Measurements from ENCODE around the gene PLXND1.
A peak's percentile ranks its signal among the peaks of the same experiment; 100 is the strongest.

The PLXND1 gene

GRCh38 chr3:129602309-129602708 is 4.2 kb downstream of the PLXND1 start:
- no peak for DNase-seq (ENCODE audit: low spot score)

DNA sequence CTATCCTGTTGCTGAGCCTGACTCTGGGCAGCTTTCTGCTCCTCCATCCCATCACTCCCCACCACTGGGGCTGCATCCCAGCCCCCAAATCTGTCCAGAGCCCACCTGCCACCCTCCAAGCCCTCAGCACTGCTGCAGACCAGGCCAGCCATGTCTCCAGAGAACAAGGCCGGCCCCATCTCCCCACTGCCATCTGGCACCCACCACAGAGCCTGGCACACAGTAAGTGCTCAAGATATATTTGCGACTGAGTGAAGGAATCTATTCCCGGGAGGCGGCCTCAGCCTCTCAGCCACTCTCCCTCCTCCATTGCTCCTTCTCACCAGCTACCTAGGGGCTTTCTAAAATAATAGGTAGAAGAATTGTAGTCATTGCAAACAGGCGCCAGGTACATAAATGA is 4.8 kb downstream of the PLXND1 start:
- no peak for DNase-seq (ENCODE audit: low spot score)

GRCh38 chr3:129600348-129600747 is 6.1 kb downstream of the PLXND1 start:
- DNase-seq (ENCODE audit: low spot score): no peak

DNA sequence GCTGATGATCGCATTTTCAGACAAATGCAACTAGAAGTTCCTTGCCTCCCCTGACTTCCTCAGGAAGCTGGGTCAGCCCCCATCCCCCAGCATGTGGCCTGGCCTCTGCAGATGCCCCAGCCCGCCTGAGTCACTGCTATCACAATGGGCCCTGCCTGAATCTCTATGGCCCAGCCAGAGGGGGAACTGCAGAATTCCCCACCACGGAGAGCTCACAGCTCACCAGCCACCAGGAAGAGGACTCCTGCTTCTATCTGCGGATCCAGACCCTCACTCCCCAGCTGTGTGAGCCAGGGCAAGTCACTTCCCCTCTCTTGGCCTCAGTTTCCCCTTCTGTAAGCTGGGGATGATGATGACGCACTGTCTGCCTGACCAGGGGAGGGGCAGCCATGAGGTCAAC is 6.9 kb downstream of the PLXND1 start:
- no peak for DNase-seq (ENCODE audit: low spot score)

DNA sequence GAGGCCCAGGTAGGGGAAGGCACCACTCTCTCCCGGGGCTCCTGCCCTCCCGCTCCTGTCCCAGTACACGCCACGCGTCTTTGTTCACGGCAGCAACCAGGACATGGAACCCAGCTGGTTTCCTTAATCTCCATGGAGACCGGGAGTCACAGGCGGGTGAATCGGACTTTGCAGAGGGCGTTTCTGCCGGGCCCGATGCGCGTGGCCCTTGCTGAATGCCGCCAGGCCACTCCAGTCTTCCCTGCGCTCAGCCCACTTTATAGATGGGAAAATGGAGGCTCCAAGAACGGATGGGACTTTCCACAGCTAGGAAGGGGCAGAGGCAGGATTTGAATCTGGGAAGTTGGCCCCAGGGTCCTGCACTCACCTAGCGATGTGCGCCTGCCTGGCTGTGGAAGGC is 7.4 kb downstream of the PLXND1 start:
- no peak for DNase-seq (ENCODE audit: low spot score)

DNA sequence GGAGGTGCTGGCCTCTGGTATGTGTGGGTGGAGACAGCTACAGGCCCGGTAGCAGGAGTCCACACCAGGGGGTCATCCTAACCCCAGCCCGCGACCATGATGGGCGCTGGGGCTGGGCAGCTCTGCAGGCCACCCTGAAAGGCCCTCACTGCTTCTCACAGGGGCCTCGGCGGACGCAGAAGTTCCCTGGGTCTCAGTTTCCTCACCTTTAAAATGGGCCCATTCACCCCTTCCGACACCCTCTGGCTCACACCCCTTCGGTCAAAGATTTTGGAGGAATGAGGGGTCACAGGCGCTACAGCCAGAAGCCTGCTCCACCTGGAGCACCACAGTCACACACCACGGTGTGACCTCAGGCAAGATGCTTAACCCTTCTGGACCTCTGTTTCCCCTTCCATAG is 8.0 kb downstream of the PLXND1 start:
- DNase-seq (ENCODE audit: low spot score): no peak

DNA sequence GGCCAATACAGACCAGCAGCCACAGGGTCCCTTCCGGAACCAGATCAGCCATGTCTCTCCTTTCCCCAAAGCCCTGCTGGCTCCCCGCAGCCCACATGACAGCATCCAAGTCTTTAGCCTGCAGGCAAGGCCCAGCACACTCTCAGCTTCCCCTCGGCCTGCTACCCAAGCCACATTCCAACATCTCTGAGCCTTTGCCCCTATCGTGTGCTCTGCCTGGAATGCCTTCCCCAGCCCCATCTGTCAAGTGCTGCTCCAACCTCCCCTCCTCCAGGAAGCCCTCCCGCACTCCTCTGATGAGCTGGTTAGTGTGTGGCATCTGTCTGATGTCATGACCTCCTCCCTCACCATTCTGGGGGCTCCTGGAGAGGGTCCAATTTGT is 8.5 kb downstream of the PLXND1 start:
- no peak for DNase-seq (ENCODE audit: low spot score)

DNA sequence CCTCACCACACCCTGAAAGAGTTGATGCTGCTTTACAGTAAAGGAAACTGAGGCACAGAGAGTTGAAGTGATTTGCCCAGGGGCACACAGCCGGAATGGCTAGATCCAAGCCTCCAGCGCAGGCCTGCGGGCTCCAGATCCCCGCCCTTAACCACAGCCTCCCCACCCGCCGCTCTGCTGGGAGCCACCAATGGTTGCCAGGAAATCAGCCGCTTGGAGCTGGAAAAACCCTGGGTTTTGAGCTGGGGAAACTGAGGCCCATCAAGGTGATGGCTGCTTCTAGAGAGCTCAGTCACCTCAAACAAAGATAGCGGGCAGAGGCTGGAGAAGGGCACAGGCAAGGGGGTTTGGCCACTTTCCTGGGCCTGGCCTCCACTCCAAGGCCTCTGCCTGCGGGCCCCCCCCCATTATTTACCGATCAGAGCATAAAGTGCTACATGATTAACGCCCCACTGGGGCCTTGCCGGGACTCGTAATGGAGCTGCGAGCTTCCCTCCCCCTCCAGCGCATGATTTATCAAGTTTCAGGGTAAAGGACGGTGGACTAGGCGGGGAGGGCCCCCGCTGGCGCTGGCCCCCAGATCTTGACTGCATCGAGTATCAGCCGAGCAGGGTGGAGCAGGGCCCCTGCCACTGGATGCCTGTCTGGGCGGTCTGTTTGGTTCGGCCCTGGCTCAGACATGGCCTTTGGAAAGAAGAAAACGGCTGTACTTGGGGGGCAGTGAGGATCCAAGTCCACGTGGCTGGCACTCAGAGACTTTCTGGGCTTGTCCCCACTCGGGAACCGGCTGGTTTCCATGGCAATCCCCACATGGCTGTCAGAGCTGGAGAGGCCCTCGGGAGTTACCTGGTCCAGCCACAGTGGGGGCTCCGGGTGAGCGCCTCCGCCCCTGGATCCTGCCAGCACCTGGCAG is 9.1 kb downstream of the PLXND1 start:
- no peak for DNase-seq (ENCODE audit: low spot score)

- peak; percentile 66 for DNase-seq (ENCODE audit: low spot score)
Measured at GRCh38 chr3:129596194-129597086, 10.0 kb downstream of the PLXND1 start.

- DNase-seq (ENCODE audit: low spot score): no peak
Measured at GRCh38 chr3:129595544-129596193, 10.8 kb downstream of the PLXND1 start.

- DNase-seq (ENCODE audit: low spot score): no peak
Measured at GRCh38 chr3:129594907-129595390, 11.5 kb downstream of the PLXND1 start.

- DNase-seq (ENCODE audit: low spot score): no peak
Measured at GRCh38 chr3:129594409-129594808, 12.1 kb downstream of the PLXND1 start.

DNA sequence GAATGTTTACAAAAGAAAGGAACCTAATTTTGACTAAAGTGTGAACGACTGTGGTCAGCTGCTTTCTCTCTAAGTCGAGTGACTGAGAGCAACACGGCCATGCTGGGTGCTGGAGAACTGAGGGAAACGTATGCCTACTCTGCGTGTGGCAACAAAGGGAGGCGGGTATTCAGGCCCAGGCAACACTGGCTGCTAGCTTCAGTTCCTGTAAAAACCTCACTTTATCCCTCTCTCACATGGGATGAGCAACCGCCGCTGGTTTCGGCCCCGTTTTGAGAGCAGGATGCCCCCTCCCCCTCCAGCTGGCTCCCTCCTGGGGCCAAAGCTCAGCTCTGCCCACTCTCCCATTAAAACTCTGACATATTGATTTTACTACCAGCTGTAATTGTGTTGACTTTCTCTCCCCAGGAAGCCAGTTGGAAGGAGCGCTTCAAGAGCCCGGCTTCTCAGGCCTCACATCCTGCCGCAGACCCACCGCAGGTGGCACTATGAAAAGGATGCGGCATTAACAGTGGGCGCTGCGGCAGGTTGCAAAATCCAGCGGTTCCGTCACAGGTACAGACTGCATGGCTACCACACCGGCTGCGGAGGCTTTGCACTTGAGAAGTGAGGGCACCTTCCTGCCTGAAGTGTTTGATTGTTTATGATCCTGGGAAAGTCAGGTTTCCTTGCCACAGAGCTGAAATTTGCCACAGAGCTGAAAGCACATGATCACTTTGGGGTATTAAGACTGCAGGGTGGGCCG is 12.7 kb downstream of the PLXND1 start:
- DNase-seq (ENCODE audit: low spot score): no peak

DNA sequence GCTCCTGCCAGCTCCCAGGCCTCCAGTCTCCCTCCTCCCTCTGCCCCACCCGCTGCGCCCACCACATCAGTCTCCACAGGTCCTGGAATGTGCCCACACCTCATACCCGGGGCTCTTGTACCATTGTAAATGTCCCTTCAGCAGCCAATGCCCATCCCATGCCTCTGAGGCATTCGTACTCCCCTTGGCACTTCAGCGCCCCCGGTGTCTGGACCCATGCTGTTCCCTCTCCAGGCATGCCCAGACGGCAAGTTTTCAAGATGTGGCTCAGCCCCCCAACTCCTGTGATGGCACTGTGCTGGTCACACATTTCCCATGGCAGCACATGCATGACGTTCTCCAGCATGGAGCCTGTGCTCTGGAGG is 13.3 kb downstream of the PLXND1 start:
- no peak for DNase-seq (ENCODE audit: low spot score)

- DNase-seq (ENCODE audit: low spot score): no peak
Measured at GRCh38 chr3:129592381-129593131, 13.9 kb downstream of the PLXND1 start.

GRCh38 chr3:129591932-129592331 is 14.5 kb downstream of the PLXND1 start:
- no peak for DNase-seq (ENCODE audit: low spot score)

DNA sequence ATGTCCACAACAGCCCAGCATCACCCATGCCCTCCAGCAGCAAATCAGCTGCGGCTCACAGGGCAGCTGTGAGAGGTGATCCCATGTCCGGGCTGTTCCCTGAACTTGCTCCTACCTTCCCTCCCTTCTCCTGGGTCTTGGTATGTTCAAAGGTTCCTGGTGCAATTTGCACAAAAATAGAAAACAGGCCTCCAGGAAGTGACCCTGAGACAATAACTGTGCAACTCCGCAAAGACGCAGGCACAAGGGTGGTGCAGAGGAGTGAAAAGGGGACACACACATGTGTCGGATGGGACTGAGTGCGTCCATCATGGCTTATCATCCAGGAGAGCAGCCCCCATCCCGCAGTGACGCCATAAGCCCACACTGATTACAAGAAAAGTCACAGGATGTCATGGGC is 16.3 kb downstream of the PLXND1 start:
- no peak for DNase-seq (ENCODE audit: low spot score)

DNA sequence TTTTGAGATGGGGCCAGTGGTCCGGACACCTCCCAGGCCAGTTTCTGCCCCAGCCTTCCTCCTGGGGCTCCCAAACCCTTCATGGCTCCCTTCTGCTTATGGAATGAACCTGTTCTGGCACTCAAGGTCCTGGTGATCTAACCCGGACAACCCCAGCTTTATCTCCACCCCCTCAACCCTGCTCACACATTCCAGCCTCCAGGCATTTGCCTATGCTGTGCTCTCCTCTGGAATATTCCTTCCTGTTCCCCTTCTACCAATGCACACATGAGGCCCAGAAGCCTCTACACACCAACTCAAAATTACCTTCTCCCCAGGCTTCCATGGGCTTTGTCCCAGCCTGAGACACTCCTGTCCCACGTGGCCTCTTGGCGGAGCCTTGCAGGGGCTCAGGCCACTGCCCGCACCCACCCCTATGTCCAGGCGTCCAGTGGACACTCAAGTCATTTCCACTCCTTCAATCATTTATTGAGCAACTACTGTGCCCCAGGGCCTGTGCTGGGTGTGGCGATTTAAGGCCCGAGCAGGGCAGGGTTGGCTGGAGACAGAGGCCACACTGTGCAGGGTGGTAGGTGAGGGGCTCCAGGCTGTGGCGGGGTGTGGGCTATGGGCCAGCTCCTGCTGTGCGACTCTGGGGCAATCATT is 18.8 kb downstream of the PLXND1 start:
- no peak for DNase-seq (ENCODE audit: low spot score)

GRCh38 chr3:129586746-129587430 is 19.6 kb downstream of the PLXND1 start:
- no peak for DNase-seq (ENCODE audit: low spot score)
